Prostate gland (tissue), 2 donors: ENCODE results near the gene DDIT3.

ENCODE experiments used
- CTCF ChIP-seq, 4 experiments: fragments of 200-600 bp in 2 of 4; fragments of 450-650 bp in 2 of 4; sonication (generic) in 2 of 4; IDR thresholded peaks; 1 replicate in 3 of 4; 2 replicates in 1 of 4; pipeline ENCODE4 v1.5.1; 2016 to 2019; ENCODE audit warnings: antibody characterized with exemption in 4 of 4, mild to moderate bottlenecking in 2 of 4, moderate library complexity in 2 of 4
- POLR2A ChIP-seq: fragments of 450-650 bp; IDR thresholded peaks from one replicate; pipeline ENCODE4 v1.6.1; 2016; ENCODE audit warnings: antibody characterized with exemption, mild to moderate bottlenecking

GRCh38 chr12:57518176-57518919 is 2.0 kb downstream of the DDIT3 start:
- TF ChIP-seq CTCF (IDR thresholded peaks at IDR 0.05) (no peak), POLR2A (no peak)
